Measurements from ENCODE around the gene STX16. TPM values are rescaled to one million over a fixed set of nuclear protein-coding genes. Genes with fewer than 3 reads are reported as not detected.
"Not testable (repeated sequence)": the region's sequence is repeated elsewhere in the genome, so short reads cannot be mapped to it uniquely, and the experiment has no call there.

STX16 gene
- total RNA-seq, 4 donors from 2014 or later = 29.6 to 49.2 (median 32.8) TPM

DNA sequence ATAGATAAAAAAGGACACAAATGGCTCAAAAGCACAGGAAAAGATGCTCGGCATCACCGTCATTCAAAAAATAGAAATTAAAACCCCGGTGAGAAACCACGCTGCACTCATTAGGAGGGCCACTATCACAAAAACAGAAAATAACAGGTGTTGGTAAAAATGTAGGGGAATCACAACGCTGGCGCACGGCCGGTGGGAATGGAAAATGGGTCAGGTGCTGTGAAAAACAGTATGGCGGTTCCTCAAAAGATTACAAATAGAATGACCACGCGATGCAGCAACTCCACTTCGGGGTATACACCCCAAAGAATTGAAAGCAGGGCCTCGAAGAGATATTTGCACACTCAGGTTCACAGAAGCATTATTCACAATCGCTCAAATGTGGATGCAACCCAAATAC, 69.8 kb downstream of the STX16 start:
- DNase-seq = no peak

DNA sequence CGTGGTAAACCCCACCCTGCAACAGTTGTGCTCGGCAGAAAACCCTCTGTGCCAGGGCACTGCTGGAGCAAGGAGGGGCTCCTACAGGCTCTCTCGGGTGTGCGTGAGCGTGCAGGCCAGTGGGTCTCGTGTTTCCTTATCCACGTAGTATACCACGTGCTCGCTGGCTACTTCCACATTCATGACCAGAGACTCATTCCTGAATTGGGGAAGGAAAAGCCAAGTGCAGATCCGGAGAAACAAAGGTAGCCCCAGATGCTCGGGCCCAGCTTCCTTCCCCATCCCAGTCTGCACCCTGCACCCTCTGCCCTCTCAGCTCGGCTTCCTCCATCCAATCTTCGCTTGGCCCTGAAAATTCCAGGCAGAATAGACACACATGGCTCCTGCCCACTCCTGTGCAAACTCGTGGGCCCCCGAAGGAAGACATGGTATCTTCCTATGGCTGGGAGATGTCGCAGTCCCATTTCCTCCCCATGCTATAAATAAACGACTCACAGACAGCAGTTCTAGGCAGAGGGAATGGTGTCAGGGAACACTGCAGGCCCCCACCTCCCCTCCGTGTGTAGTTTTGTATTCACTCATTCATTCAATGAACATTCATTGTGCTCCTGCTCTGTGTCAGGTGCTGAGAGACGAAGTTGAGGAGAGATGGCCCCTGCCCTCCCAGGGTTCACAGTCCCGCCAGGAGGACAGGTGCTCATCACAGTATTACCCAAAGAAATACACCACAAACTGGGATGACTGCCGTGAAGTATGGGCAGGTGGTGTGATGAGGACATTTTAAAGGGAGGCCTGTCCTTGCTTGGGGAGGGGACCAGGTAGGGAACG, 71.1 kb downstream of the STX16 start:
- H3K27me3 ChIP-seq = peaks cover 0 to 39% (median 0%) of the 10 kb centered on the region in 4 donors
- no peaks in the 10 kb centered on the region for H3K36me3 ChIP-seq
- H3K9me3 ChIP-seq = no peaks in the 10 kb centered on the region
- WGBS, 2 donors = 59 to 70% methylated on average over 20 to 22 of the region's 22 CpGs
- DNase-seq = no peak
- H3K4me3 ChIP-seq = no peak overlapping the region
- intact Hi-C loops (cut with DNase I) = no loop called here
- no peak for TF ChIP-seq POLR2A (IDR thresholded peaks at IDR 0.05)
- TF ChIP-seq, protein P1, sequence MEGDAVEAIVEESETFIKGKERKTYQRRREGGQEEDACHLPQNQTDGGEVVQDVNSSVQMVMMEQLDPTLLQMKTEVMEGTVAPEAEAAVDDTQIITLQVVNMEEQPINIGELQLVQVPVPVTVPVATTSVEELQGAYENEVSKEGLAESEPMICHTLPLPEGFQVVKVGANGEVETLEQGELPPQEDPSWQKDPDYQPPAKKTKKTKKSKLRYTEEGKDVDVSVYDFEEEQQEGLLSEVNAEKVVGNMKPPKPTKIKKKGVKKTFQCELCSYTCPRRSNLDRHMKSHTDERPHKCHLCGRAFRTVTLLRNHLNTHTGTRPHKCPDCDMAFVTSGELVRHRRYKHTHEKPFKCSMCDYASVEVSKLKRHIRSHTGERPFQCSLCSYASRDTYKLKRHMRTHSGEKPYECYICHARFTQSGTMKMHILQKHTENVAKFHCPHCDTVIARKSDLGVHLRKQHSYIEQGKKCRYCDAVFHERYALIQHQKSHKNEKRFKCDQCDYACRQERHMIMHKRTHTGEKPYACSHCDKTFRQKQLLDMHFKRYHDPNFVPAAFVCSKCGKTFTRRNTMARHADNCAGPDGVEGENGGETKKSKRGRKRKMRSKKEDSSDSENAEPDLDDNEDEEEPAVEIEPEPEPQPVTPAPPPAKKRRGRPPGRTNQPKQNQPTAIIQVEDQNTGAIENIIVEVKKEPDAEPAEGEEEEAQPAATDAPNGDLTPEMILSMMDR (IDR thresholded peaks at IDR 0.05) = no peak
- H3K4me1 ChIP-seq = no peaks in the 10 kb centered on the region
- no peak overlapping the region for H3K27ac ChIP-seq

More for the DNA sequence above, 69.8 kb downstream of the STX16 start:
- H3K4me1 ChIP-seq = no peaks in the 10 kb centered on the region
- H3K27ac ChIP-seq = no peak overlapping the region
- H3K9me3 ChIP-seq = no peaks in the 10 kb centered on the region
- TF ChIP-seq POLR2A (IDR thresholded peaks at IDR 0.05) = no peak
- TF ChIP-seq, protein P1 (IDR thresholded peaks at IDR 0.05) = no peak
- WGBS, 2 donors = 88 to 93% methylated on average over 14 of the region's 14 CpGs
- peaks cover 0 to 39% (median 0%) of the 10 kb centered on the region in 4 donors for H3K27me3 ChIP-seq
- intact Hi-C loops (cut with DNase I) = no loop called here
- peaks cover 0 to 5% (median 0%) of the 10 kb centered on the region in 3 donors for H3K36me3 ChIP-seq
- H3K4me3 ChIP-seq = no peak overlapping the region

DNA sequence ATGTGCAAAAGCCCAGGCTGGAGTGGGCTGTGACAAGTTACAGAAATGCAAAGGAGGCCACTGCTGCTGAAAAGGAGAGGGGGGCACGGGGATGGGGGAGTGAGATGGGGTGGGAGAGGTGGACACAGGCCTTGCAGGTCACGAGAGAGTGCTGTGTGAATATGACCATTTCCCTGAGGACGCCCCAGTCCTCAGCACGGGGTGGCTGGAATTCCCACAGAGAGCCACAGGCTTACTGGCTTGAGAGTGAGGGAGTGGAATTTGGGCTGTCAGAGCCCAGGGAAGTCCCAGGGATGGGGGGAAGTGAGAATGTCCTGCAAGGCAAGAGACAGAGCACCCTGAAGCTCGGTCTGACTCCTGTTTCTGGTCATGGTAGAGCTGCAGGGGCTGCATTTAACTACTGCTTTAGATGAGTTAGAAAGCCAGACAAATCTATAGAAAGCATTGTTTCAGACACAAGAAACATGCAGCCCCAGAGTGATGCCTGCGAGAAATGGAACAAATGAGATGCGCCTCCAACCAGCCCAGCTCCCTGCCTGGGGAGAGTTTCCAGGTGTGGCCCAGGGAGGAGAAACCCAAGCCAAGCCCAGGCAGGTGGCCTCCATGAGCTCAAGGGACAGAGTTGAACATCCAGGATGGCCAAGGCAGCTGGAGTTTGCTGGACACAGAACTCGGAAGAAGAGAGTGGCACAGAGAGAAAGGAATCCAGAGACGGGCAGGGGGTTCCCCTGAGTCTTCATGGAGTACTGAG, 72.0 kb downstream of the STX16 start:
- TF ChIP-seq, protein P1 (IDR thresholded peaks at IDR 0.05) = no peak
- TF ChIP-seq POLR2A (IDR thresholded peaks at IDR 0.05) = no peak
- H3K27ac ChIP-seq = no peak overlapping the region
- intact Hi-C loops (cut with DNase I) = no loop called here
- 75% methylated on average over 9 of the region's 9 CpGs for WGBS, 2 donors
- DNase-seq = no peak
- H3K27me3 ChIP-seq = peaks cover 0 to 39% (median 0%) of the 10 kb centered on the region in 4 donors
- H3K36me3 ChIP-seq = no peaks in the 10 kb centered on the region
- no peak overlapping the region for H3K4me3 ChIP-seq
- H3K4me1 ChIP-seq = no peaks in the 10 kb centered on the region
- no peaks in the 10 kb centered on the region for H3K9me3 ChIP-seq

DNA sequence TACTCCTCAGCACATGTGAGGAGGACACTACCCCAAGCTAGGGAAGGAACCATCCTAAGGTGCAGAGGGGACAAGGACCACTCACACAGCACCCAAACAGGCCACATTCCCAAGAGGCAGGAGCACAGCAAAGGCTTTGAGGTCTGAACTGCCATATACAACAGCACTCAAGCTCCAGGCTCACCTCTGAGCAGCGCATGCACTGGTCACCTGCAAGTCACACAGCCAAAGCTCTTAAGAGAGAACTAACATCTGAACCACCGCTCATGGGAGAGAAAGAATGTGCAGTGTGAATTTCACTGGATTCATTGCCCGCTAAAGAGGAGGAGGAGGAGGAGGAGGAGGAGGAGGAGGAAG, 72.5 kb downstream of the STX16 start:
- WGBS, 2 donors = 78 to 90% methylated on average over 3 of the region's 3 CpGs

DNA sequence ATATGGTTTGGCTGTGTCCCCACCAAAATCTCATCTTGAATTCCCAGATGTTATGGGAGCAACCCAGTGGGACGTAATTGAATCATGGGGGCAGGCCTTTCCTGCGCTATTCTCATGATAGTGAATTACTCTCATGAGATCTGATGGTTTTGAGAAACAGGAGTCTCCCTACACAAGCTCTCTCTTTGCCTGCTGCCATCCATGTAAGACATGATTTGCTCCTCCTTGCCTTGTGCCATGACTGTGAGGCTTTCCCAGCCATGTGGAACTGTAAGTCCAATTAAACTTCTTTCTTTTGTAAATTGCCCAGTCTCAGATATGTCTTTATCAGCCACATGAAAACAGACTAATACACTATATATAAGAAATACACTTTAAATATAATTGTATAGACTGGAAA, 75.1 kb downstream of the STX16 start:
- H3K4me1 ChIP-seq; H3K4me3 ChIP-seq; intact Hi-C loops (cut with DNase I); H3K36me3 ChIP-seq; H3K27ac ChIP-seq; DNase-seq; H3K9me3 ChIP-seq: not testable (repeated sequence)
- WGBS, 2 donors = 63 to 75% methylated on average over 2 of the region's 2 CpGs
- H3K27me3 ChIP-seq = peaks cover 0 to 27% (median 0%) of the 10 kb centered on the region in 4 donors

More for the DNA sequence above, 72.5 kb downstream of the STX16 start:
- intact Hi-C loops (cut with DNase I) = no loop called here
- H3K4me3 ChIP-seq = no peak overlapping the region
- peaks cover 0 to 39% (median 0%) of the 10 kb centered on the region in 4 donors for H3K27me3 ChIP-seq
- H3K36me3 ChIP-seq = no peaks in the 10 kb centered on the region
- H3K27ac ChIP-seq = no peak overlapping the region
- TF ChIP-seq, protein P1 (IDR thresholded peaks at IDR 0.05) = no peak
- no peak for TF ChIP-seq POLR2A (IDR thresholded peaks at IDR 0.05)
- no peak for DNase-seq
- no peaks in the 10 kb centered on the region for H3K4me1 ChIP-seq
- no peaks in the 10 kb centered on the region for H3K9me3 ChIP-seq

Other genes starting within 250 kb of the STX16 start
- gene APCDD1L, start 135.9 kb upstream of the STX16 start, total RNA-seq = under 1 TPM in 3 of 4 donors, not detected in 1; 0.38 to 0.44 (median 0.41) TPM
- 10 to 100 TPM; 16.7 to 36.0 (median 21.0) TPM for gene NPEPL1, start 41.5 kb downstream of the STX16 start, total RNA-seq
- gene GNAS-AS1, start 199.6 kb downstream of the STX16 start, total RNA-seq = under 1 TPM in 3 of 4 donors, not detected in 1; 0.19 to 0.48 (median 0.34) TPM
- gene GNAS, start 201.4 kb downstream of the STX16 start, total RNA-seq = 100 to 1,000 TPM; 334 to 513 (median 458) TPM

Data from esophagus squamous epithelium (tissue), 5 donors.